GM18519 (cell line): ENCODE results near the gene CNGB1.

Experiments used
- ATAC-seq: cut with Tn5 transposase; IDR thresholded peaks from one replicate; pipeline ENCODE4 v1.9.1; 2021; ENCODE audit warnings: mild to moderate bottlenecking, moderate library complexity; ENCODE audit not compliant: unreplicated experiment, low FRiP score

CNGB1 gene

GRCh38 chr16:57997528-57998265, 26.8 kb upstream of the CNGB1 start:
- ATAC-seq = no peak

DNA sequence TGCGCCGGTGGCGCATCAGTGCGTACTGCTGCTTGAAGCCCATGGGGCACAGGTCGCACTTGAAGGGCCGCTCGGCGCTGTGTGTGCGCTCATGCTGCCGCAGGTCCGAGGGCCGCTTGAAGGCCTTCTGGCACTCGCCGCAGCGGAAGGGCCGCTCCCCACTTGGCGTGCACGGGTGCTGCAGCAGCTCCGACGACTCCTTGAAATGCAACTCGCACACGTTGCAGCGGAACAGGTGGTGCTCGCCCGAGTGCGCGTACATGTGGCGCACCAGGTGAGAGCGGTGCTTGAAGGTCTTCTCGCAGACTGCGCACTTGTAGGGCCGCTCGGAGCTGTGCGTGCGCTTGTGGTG, 26.2 kb upstream of the CNGB1 start:
- no peak for ATAC-seq

- no peak for ATAC-seq
Observed at GRCh38 chr16:57996406-57997175, 25.7 kb upstream of the CNGB1 start.

GRCh38 chr16:57995721-57996405, 24.9 kb upstream of the CNGB1 start:
- no peak for ATAC-seq

GRCh38 chr16:57994778-57995177, 23.9 kb upstream of the CNGB1 start:
- ATAC-seq = no peak

DNA sequence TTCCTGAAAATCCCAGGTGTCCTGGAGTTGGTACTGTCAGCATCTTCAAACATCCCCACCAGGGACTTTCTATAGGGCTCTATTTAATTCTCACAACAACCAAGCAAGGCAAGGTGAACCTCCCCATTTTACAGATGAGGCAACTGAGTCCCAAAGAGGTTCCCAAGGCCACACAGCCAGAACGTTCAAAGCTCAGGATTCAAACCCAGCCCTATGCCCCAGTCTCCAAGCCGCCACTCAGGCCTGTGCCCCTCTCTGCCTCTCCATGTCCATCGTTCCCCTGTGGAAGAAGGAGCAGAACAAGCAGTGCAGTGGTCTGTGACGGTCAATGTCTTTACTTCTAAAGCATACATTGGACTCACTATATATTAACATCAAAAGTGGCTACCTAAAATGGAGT, 23.4 kb upstream of the CNGB1 start:
- no peak for ATAC-seq

DNA sequence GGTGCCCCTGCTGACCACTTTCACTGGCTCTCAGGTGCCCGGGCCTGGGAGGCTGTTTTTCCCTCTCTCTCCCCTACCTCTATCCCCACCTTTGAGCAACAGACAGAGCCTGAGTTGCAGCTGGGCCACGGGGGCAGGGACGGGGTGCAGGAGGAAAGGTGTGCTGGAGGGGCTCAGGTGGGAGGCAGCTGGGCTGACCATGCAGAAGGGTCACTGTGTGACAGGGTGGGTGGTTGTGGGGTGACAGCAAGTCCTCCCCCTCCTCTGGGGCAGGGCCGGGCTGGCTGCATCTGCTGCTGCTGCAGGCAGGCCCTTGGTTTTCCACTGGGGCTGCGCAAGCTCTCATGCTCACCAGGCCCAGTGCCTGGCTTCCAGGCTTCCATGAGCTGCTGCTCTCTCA, 23.0 kb upstream of the CNGB1 start:
- ATAC-seq = no peak

DNA sequence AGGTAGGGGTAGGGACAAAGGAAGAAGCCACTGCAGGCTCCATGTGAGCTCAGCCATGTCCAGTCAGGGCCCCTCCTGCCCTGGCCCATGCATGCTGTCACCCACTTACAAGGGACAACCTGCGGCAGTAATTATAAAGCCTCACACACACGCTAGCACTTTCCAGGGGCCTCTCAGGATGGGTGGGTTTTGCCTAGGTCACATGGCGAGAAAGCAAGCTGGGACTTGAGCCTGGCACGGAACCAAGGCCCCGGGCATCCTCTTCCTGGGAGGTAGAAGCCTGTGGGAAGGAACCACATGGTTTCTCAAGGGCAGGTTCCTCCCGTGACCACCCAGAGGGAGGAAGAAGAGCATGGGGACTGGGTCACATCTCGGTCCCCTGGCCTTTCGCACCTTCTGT, 22.5 kb upstream of the CNGB1 start:
- ATAC-seq = no peak

- no peak for ATAC-seq
Observed at GRCh38 chr16:57992084-57992483, 21.2 kb upstream of the CNGB1 start.

DNA sequence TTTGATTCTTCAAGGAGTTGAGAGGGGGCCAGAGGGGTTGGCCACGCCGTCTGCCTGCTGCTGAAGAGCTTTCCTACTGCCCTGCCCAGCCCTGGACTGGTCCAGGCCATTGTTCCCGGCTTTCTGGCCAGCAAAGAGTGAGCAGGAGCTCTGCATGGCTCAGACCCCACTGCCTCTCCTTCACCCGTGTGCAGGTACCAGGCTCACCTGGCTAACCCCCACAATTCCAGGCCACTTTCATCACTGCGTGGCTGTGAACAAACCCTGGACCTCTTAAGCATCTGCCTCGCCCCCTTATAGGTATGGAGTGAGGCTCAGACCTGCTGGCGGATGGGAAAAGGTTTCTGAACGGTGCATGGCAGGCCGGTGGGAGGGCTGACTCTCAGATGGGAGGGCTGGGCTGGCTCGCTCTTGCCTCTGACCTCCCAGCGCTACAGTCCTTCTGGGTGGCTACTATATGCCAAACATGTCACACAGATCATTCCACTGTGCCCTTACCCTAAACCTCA, 20.7 kb upstream of the CNGB1 start:
- no peak for ATAC-seq

DNA sequence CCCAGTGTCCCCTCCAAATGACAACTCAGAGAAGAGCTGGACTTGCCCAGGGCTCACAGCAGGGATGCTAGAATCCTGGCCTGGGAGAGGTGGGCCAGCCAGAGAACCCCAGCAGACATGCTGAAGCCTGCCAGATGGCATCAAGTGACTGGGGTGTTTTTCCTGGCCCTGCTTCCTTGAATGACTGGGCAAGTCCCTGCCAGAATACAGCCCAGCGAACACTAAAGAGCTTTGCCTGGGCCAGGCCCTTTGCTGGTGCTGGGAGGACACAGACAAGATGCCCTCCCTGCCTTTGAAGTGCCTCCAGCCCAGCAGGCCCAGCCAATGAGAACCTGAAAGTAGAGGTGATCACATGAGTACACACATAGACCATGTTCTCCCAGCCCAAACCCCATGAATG, 18.0 kb upstream of the CNGB1 start:
- ATAC-seq = no peak

GRCh38 chr16:57987441-57988177, 16.7 kb upstream of the CNGB1 start:
- ATAC-seq = no peak

DNA sequence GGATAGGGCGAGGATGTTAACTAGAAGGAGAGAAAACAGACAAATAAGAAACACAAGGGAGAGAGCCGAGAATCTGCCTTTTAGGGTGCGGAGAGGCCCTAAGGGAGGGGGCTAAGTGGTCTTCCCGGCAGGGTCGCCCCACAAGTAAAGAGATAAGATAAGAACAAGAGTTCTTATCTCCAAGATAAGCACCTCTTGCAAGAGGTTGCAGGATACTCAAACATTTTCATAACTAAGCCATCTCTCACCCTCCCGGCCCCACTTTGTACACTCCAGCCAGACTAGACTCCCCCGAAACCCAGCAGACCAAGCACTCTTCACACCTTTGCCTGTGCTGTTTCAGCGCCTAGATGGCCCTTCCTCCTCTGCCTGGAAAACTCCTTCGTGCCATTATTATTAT, 15.3 kb upstream of the CNGB1 start:
- no peak for ATAC-seq

GRCh38 chr16:57985204-57986181, 14.6 kb upstream of the CNGB1 start:
- ATAC-seq = no peak

- ATAC-seq = no peak
Observed at GRCh38 chr16:57984443-57985203, 13.7 kb upstream of the CNGB1 start.

DNA sequence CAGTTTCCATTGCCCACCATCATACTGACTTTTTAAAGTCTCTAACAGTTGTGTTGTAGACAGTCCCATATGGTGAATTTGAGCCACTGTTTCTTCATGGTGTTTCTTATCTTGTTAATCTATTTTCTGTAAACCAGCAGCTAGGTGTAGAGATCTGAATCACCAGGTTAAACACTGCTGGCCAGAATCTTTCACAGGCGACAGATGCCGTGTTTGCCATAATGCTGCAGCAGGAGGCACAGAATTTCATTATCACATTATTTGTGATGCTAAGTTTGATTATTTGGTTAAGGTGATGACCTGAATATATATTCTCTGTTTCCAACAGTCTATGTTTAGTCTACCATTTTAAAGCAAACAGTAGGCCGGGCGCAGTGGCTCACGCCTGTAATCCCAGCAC, 11.5 kb upstream of the CNGB1 start:
- no peak for ATAC-seq

- no peak for ATAC-seq
Observed at GRCh38 chr16:57981636-57982035, 10.7 kb upstream of the CNGB1 start.

GRCh38 chr16:57979006-57979585, 8.2 kb upstream of the CNGB1 start:
- no peak for ATAC-seq
